IMR-90 (cell line): ENCODE results near the gene DHRS7. TPM values are rescaled to one million over a fixed set of nuclear protein-coding genes. Genes with fewer than 3 reads are reported as not detected.
A peak's percentile ranks its signal among the peaks of the same experiment; 100 is the strongest.

Experiments used
- ATAC-seq: fragments of 200-7000 bp; cut with Tn5 transposase; 2 replicates; pipeline ENCODE4 v1.9.1; 2020; ENCODE audit warnings: low read depth, mild to moderate bottlenecking, moderate library complexity
- BruUV-seq: library from RNA; stranded (reverse); fragments of 400-500 nt; replicated peaks from 2 replicates; lab custom pipeline; 2021; lab: Mats Ljungman, UMichigan
- CTCF ChIA-PET: fragments of 300-600 bp; formaldehyde crosslinking; extraction: SDS; loops from one replicate; lab custom pipeline; 2021; ENCODE audit warnings: antibody characterized with exemption; lab: Yijun Ruan, JAX
- POLR2A ChIA-PET: fragments of 300-600 bp; sonication (Branson Sonifier 250); formaldehyde crosslinking; loops from one replicate; lab custom pipeline; 2022; ENCODE audit warnings: antibody characterized with exemption; ENCODE audit not compliant: unreplicated experiment; lab: Charles Lee
- DNase-seq: peaks from one replicate; pipeline ENCODE4 v3.0.0; 2013
- H2AFZ ChIP-seq: replicated peaks from 2 replicates; pipeline ENCODE3; 2013; ENCODE audit warnings: low read length, mild to moderate bottlenecking; ENCODE audit not compliant: poor library complexity
- H2AK5ac ChIP-seq: 2 replicates; pipeline ENCODE4 v1.6.1; 2013; ENCODE audit warnings: low read depth, low read length, inconsistent platforms
- H2AK9ac ChIP-seq: replicated peaks from 2 replicates; pipeline ENCODE3; 2013; ENCODE audit warnings: mild to moderate bottlenecking, low read depth, low read length, moderate library complexity; ENCODE audit not compliant: poor library complexity
- H2BK120ac ChIP-seq: 2 replicates; pipeline ENCODE4 v1.6.1; 2013; ENCODE audit warnings: low read depth, low read length, inconsistent platforms
- H2BK15ac ChIP-seq: 3 replicates; pipeline ENCODE4 v1.6.1; 2013; ENCODE audit warnings: low read depth, low read length, inconsistent platforms
- H2BK20ac ChIP-seq: 2 replicates; pipeline ENCODE4 v1.6.1; 2013; ENCODE audit warnings: low read depth, mild to moderate bottlenecking, inconsistent platforms, low read length, moderate library complexity
- H2BK5ac ChIP-seq: 2 replicates; pipeline ENCODE4 v1.6.1; 2013; ENCODE audit warnings: mild to moderate bottlenecking, low read depth, low read length, inconsistent platforms; ENCODE audit not compliant: poor library complexity, severe bottlenecking
- H3K14ac ChIP-seq: replicated peaks from 2 replicates; pipeline ENCODE4 v1.6.1; 2013; ENCODE audit warnings: low read depth, low read length, inconsistent platforms
- H3K18ac ChIP-seq: 2 replicates; pipeline ENCODE4 v1.6.1; 2013; ENCODE audit warnings: low read depth, low read length, control low read depth
- H3K23ac ChIP-seq: 2 replicates; pipeline ENCODE4 v1.6.1; 2013; ENCODE audit warnings: low read depth, low read length, inconsistent platforms
- H3K27ac ChIP-seq: 2 replicates; pipeline ENCODE4 v1.5.1; 2013; ENCODE audit warnings: mild to moderate bottlenecking, control low read depth, low read length; ENCODE audit not compliant: insufficient read depth
- H3K27me3 ChIP-seq: 2 replicates; pipeline ENCODE4 v1.6.1; 2013; ENCODE audit warnings: low read length; ENCODE audit not compliant: control insufficient read depth, insufficient read depth
- H3K36me3 ChIP-seq: 2 replicates; pipeline ENCODE4 v1.6.1; 2013; ENCODE audit warnings: low read length, mixed read lengths; ENCODE audit not compliant: control insufficient read depth, insufficient read depth
- H3K4ac ChIP-seq: 2 replicates; pipeline ENCODE4 v1.6.1; 2013; ENCODE audit warnings: low read depth, low read length, inconsistent platforms
- H3K4me1 ChIP-seq: 2 replicates; pipeline ENCODE4 v1.6.1; 2013; ENCODE audit warnings: low read length, mixed read lengths; ENCODE audit not compliant: control insufficient read depth, insufficient read depth
- H3K4me2 ChIP-seq: 2 replicates; pipeline ENCODE4 v1.6.1; 2013; ENCODE audit warnings: low read depth, mild to moderate bottlenecking, control low read depth, low read length, moderate library complexity
- H3K4me3 ChIP-seq: 2 replicates; pipeline ENCODE4 v1.5.1; 2013; ENCODE audit warnings: low read depth, mild to moderate bottlenecking, control low read depth, low read length, moderate library complexity; ENCODE audit not compliant: insufficient read depth
- H3K56ac ChIP-seq: 2 replicates; pipeline ENCODE4 v1.6.1; 2013; ENCODE audit warnings: low read length, inconsistent platforms; ENCODE audit not compliant: insufficient read depth; ENCODE audit errors: extremely low read depth
- H3K79me1 ChIP-seq, 2 experiments: 2 replicates each; pipeline ENCODE4 v1.6.1; 2013; ENCODE audit warnings: low read length in 2 of 2, inconsistent platforms in 1 of 2, low read depth in 1 of 2
- H3K9ac ChIP-seq: 2 replicates; pipeline ENCODE4 v1.6.1; 2013; ENCODE audit warnings: low read depth, low read length, control low read depth
- H3K9me1 ChIP-seq: 2 replicates; pipeline ENCODE4 v1.6.1; 2013; ENCODE audit warnings: low read length, inconsistent platforms; ENCODE audit not compliant: insufficient read depth
- H3K9me3 ChIP-seq: 2 replicates; pipeline ENCODE4 v1.6.1; 2013; ENCODE audit warnings: low read length; ENCODE audit not compliant: control insufficient read depth, insufficient read depth
- H4K20me1 ChIP-seq: 2 replicates; pipeline ENCODE4 v1.6.1; 2013; ENCODE audit warnings: low read length, inconsistent platforms; ENCODE audit not compliant: insufficient read depth
- H4K5ac ChIP-seq: 2 replicates; pipeline ENCODE4 v1.6.1; 2013; ENCODE audit warnings: mild to moderate bottlenecking, low read depth, low read length, control low read depth
- H4K8ac ChIP-seq, 2 experiments: 2 replicates each; pipeline ENCODE4 v1.6.1; 2013; ENCODE audit warnings: low read depth in 2 of 2, low read length in 2 of 2, control low read depth in 1 of 2, inconsistent platforms in 1 of 2
- H4K91ac ChIP-seq: 2 replicates; pipeline ENCODE4 v1.6.1; 2013; ENCODE audit warnings: low read depth, low read length, inconsistent platforms; ENCODE audit not compliant: insufficient read depth
- BHLHE40 ChIP-seq: fragments of 150-350 bp; IDR thresholded peaks from 2 replicates; pipeline ENCODE4 v1.6.1; 2016; ENCODE audit warnings: mild to moderate bottlenecking, low read depth, low read length
- CEBPB ChIP-seq: IDR thresholded peaks from 2 replicates; pipeline ENCODE4 v1.6.1; 2012; ENCODE audit warnings: low read depth, low read length, improper control_type of control experiment
- CHD1 ChIP-seq: IDR thresholded peaks from 2 replicates; pipeline ENCODE4 v1.6.1; 2012; ENCODE audit warnings: low read depth, low read length, improper control_type of control experiment
- ELK1 ChIP-seq: fragments of 150-350 bp; IDR thresholded peaks from 2 replicates; pipeline ENCODE4 v1.6.1; 2016; ENCODE audit warnings: low read depth, mild to moderate bottlenecking, low read length, moderate library complexity, borderline replicate concordance
- FOS ChIP-seq: fragments of 150-350 bp; IDR thresholded peaks from 2 replicates; pipeline ENCODE4 v1.6.1; 2016; ENCODE audit warnings: low read depth, low read length
- MAFK ChIP-seq: IDR thresholded peaks from 2 replicates; pipeline ENCODE4 v1.6.1; 2012; ENCODE audit warnings: low read depth, low read length, improper control_type of control experiment
- MAZ ChIP-seq: IDR thresholded peaks from 2 replicates; pipeline ENCODE4 v1.6.1; 2012; ENCODE audit warnings: low read depth, mild to moderate bottlenecking, low read length, improper control_type of control experiment, moderate library complexity, borderline replicate concordance
- MXI1 ChIP-seq: IDR thresholded peaks from 2 replicates; pipeline ENCODE4 v1.6.1; 2012; ENCODE audit warnings: low read depth, mild to moderate bottlenecking, low read length, moderate library complexity, borderline replicate concordance
- NFE2L2 ChIP-seq: fragments of 150-350 bp; IDR thresholded peaks from 2 replicates; pipeline ENCODE4 v1.6.1; 2016; ENCODE audit warnings: low read depth, mild to moderate bottlenecking, low read length
- POLR2A ChIP-seq: IDR thresholded peaks from 2 replicates; pipeline ENCODE4 v1.6.1; 2012; ENCODE audit warnings: mild to moderate bottlenecking, low read depth, low read length
- RAD21 ChIP-seq: IDR thresholded peaks from 2 replicates; pipeline ENCODE4 v1.6.1; 2012; ENCODE audit warnings: low read length, improper control_type of control experiment
- RCOR1 ChIP-seq: IDR thresholded peaks from 2 replicates; pipeline ENCODE4 v1.6.1; 2012; ENCODE audit warnings: mild to moderate bottlenecking, low read length, improper control_type of control experiment; ENCODE audit not compliant: insufficient replicate concordance
- RFX5 ChIP-seq: IDR thresholded peaks from 2 replicates; pipeline ENCODE4 v1.8.0; 2012; ENCODE audit warnings: low read depth, mild to moderate bottlenecking, low read length, moderate library complexity
- SMC3 ChIP-seq: fragments of 150-350 bp; IDR thresholded peaks from 2 replicates; pipeline ENCODE4 v1.6.1; 2016; ENCODE audit warnings: low read depth, mild to moderate bottlenecking, antibody characterized with exemption, low read length, moderate library complexity
- WGBS, 2 experiments: methylation state at CpG; one replicate each; pipeline versions ENCODE4 v1.1.5 to v1.1.7; 2013; ENCODE audit warnings: missing lambda C conversion rate in 2 of 2; ENCODE audit not compliant: insufficient read length in 1 of 2; ENCODE audit errors: extremely low coverage in 2 of 2; 5-methylcytosine and 5-hydroxymethylcytosine counted together
- dilution Hi-C: fragments of 300-500 bp; cut with HindIII; formaldehyde crosslinking; loops from one replicate; pipeline ENCODE4 v1.14.3; 2018; ENCODE audit warnings: low sequenced_read_pairs; ENCODE audit not compliant: unreplicated experiment
- in situ Hi-C: fragments of 300-500 bp; cut with MboI; formaldehyde crosslinking; loops from 3 replicates; pipeline ENCODE4 v1.14.3; 2019; ENCODE audit warnings: low sequenced_read_pairs, inconsistent platforms, mixed read lengths
- intact Hi-C: fragments of 100-400 bp; cut with micrococcal nuclease; formaldehyde crosslinking; loops from 2 replicates; pipeline ENCODE4 v1.10.0; 2022
- polyA plus RNA-seq, 3 experiments: library from polyadenylated mRNA; depleted of rRNA; stranded (reverse); fragments of >200 nt; gene quantifications; 2 replicates each; pipeline ENCODE4 v1.2.3, GENCODE V29; 2012; ENCODE audit warnings: low replicate concordance in 1 of 3
- total RNA-seq: library from RNA; depleted of rRNA; stranded (reverse); fragments of >200 nt; gene quantifications from 2 replicates; pipeline ENCODE4 v1.2.3, GENCODE V29; 2012
- TF ChIP-seq, protein P1 (sequence below): conservative IDR thresholded peaks from 2 replicates; pipeline ENCODE4 v1.5.1; 2012; ENCODE audit warnings: mild to moderate bottlenecking, low read depth, low read length, improper control_type of control experiment
- TF ChIP-seq, protein P2 (sequence below): fragments of 150-350 bp; IDR thresholded peaks from 2 replicates; pipeline ENCODE4 v1.6.1; 2017; ENCODE audit warnings: mild to moderate bottlenecking, antibody characterized with exemption, low read length, low read depth

DHRS7 gene
- total and polyA plus RNA-seq, 2 of the 4 experiments (the other 2 are of a cell fraction): 30.3 to 50.2 TPM

DNA sequence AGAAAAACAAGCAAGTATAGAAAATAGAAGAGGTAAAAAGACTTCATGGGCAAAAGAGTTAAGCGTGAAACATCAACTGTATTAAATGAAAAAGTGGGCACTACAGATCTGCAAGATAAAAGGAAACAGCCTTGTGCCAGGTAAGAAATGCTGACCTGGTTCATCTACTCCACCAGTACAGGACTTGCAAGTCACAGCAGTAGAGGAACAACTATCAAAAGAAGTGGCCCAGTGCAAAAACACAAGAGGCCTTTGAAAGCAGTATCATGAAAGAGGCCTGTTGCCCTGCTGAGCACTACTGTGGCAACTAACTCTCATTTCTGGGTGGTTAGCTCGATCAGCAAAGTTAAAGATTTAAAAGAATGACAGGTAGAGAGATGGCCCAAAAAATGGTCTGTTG lies 10.5 kb downstream of the DHRS7 start:
- Histone ChIP-seq H2AFZ (no peak overlapping the region), H3K36me3 (peaks cover 13% of the 10 kb centered on the region), H3K4me1 (peaks cover 5% of the 10 kb centered on the region), H3K9me3 (no peaks in the 10 kb centered on the region), H3K9me1 (peaks cover 8% of the 10 kb centered on the region), H3K4me2 (no peak overlapping the region), H3K79me1 (peaks cover 28 to 44% of the 10 kb centered on the region in 2 experiments), H3K4ac (no peak overlapping the region), H3K56ac (no peak overlapping the region), H3K27ac (no peak overlapping the region), H4K91ac (no peak overlapping the region), H2BK15ac (no peak overlapping the region), H2AK9ac (no peak overlapping the region), H2BK120ac (no peak overlapping the region), H4K20me1 (no peaks in the 10 kb centered on the region), H4K8ac (no peak overlapping the region), H2BK20ac (no peak overlapping the region), H2AK5ac (no peak overlapping the region), H3K23ac (no peak overlapping the region), H4K5ac (no peak overlapping the region; the same call in 1 of the 2 replicates), H3K27me3 (no peaks in the 10 kb centered on the region), H2BK5ac (peak overlapping the region; percentile 40), H3K14ac (no peak overlapping the region), H3K9ac (no peak overlapping the region), H3K4me3 (no peak overlapping the region), H3K18ac (no peak overlapping the region)
- no peak for DNase-seq
- ATAC-seq: no peak
- ChIA-PET POLR2A (no interaction called here), CTCF (no interaction called here)
- in situ Hi-C loops (no loop called here), dilution Hi-C loops (no loop called here), intact Hi-C loops (loop anchor here (5.0 kb wide), 1 partner anchor 62 kb away; the partner anchor contains the start of gene PCNX4)
- BruUV-seq: no TSS peak
- WGBS, 2 experiments: no CpG with 5 or more reads among the region's 2 CpGs
- TF ChIP-seq, protein P1, sequence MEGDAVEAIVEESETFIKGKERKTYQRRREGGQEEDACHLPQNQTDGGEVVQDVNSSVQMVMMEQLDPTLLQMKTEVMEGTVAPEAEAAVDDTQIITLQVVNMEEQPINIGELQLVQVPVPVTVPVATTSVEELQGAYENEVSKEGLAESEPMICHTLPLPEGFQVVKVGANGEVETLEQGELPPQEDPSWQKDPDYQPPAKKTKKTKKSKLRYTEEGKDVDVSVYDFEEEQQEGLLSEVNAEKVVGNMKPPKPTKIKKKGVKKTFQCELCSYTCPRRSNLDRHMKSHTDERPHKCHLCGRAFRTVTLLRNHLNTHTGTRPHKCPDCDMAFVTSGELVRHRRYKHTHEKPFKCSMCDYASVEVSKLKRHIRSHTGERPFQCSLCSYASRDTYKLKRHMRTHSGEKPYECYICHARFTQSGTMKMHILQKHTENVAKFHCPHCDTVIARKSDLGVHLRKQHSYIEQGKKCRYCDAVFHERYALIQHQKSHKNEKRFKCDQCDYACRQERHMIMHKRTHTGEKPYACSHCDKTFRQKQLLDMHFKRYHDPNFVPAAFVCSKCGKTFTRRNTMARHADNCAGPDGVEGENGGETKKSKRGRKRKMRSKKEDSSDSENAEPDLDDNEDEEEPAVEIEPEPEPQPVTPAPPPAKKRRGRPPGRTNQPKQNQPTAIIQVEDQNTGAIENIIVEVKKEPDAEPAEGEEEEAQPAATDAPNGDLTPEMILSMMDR: no peak
- no peak for TF ChIP-seq RCOR1
- TF ChIP-seq RFX5: no peak
- no peak for TF ChIP-seq MXI1
- no peak for TF ChIP-seq RAD21
- no peak for TF ChIP-seq BHLHE40
- TF ChIP-seq POLR2A: no peak
- TF ChIP-seq CHD1: no peak
- TF ChIP-seq ELK1: no peak
- TF ChIP-seq SMC3: no peak
- TF ChIP-seq FOS: no peak
- TF ChIP-seq MAZ: no peak
- no peak for TF ChIP-seq MAFK
- TF ChIP-seq, protein P2, sequence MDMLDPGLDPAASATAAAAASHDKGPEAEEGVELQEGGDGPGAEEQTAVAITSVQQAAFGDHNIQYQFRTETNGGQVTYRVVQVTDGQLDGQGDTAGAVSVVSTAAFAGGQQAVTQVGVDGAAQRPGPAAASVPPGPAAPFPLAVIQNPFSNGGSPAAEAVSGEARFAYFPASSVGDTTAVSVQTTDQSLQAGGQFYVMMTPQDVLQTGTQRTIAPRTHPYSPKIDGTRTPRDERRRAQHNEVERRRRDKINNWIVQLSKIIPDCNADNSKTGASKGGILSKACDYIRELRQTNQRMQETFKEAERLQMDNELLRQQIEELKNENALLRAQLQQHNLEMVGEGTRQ: no peak
- no peak for TF ChIP-seq CEBPB
- no peak for TF ChIP-seq NFE2L2
